CD4-positive, alpha-beta T cell treated with Interferon alpha-2 for 1 hour (primary cell): ENCODE results near the gene CKS1B.
"Not testable (repeated sequence)": the region's sequence is repeated elsewhere in the genome, so short reads cannot be mapped to it uniquely, and the experiment has no call there.

ENCODE experiments used
- DNase-seq, 2 donors: peaks; one replicate each; pipeline ENCODE4 v3.0.0-alpha.2; 2020 to 2022

CKS1B gene

DNA sequence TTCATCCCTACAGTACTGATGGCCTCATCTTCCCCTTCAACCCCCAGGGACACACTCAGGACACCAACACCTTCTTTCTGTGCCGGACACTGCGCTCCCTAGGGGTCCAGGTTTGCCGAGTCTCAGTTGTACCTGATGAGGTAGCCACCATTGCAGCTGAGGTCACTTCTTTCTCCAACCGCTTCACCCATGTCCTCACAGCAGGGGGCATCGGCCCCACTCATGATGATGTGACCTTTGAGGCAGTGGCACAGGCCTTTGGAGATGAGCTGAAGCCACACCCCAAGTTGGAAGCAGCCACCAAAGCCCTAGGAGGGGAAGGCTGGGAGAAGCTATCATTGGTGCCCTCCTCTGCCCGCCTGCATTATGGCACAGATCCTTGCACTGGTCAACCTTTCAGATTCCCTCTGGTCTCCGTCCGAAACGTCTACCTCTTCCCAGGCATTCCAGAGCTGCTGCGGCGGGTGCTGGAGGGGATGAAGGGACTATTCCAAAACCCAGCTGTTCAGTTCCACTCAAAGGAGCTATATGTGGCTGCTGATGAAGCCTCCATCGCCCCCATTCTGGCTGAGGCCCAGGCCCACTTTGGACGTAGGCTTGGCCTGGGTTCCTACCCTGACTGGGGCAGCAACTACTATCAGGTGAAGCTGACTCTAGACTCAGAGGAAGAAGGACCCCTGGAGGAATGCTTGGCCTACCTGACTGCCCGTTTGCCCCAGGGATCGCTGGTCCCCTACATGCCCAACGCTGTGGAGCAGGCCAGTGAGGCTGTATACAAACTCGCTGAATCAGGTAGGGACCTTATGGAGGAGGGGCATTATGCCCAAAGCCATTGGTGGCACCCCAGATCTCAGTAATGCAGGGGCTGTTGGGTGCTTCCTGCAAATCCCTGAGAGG lies 13.8 kb downstream of the CKS1B start:
- no peak for DNase-seq

DNA sequence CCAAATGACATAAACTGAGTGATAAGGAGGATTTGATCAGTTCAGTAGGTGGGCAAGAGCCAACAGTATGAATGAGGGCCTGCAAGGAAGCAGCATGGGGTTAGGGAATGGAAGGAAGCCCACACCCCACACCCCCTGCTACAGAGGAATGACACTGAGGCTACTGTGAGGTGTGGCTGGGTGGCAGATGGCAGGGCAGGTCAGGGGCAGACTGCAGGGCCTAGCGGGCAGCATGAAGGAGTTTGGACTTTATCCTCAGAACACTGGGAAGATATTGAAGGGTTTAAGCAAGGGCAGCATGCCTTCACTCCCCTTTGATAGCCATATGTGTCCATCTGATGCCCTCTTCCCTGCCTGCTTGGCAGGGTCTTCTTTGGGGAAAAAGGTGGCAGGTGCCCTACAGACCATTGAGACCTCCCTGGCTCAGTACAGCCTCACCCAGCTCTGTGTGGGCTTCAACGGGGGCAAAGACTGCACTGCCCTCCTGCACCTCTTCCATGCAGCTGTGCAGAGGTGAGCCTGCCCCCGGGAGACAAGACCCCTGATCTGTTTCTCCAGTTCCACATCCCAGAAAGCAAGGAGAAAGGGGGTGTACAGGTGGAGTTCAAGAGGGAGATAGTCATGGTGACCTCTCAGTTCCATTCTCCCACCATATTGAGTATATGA lies 14.8 kb downstream of the CKS1B start:
- no peak for DNase-seq

DNA sequence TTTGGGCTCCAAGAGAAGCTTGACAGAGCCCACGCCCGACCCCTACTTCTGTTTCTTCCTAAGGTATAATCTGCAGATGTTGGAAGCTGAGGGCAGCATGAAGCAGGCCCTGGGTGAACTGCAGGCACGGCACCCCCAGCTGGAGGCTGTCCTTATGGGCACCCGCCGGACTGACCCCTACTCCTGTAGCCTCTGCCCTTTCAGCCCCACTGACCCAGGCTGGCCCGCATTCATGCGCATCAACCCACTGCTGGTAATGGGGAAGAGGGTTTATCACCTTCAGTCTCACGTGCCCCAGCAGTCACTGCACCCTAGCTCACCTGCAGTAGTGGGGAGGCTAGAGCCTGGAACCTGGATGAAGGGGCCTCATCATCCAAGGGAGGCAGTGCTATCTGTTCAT lies 15.8 kb downstream of the CKS1B start:
- no peak for DNase-seq

DNA sequence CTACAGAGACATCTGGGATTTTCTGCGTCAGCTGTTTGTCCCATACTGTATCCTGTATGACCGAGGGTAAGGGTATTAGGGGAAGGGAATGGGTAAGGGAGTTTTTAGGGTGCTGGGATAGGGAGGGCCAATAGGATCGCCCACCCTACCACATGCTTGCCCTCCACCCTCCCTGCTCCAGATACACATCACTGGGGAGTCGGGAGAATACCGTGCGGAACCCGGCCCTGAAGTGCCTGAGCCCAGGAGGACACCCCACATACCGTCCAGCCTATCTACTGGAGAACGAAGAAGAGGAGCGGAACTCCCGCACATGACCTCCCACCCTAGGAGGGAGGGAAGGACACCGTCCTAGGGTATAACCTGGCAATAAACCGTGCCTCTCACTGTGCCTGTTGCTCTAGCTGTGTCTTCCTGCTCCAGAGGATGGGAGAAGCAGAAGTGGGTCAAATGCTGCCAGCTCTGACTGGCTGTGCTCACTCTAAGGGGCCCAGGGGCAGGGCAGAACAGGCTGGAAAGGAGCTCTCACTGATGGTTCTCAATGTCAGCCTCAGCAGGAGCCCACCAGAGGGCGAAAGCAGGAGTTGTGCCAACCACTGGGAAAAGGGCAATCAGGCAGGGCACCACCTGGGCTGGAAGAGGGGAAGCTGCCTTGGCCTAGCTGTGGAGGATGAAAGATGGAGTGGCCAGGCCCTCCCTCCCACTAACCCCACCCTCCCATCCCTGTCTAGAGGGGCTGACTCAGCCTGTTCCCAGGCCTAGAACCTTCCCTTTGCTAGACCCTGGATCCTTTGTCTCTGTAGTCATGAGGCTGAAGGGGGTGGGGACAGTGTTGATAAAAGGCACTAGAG lies 18.5 kb downstream of the CKS1B start:
- no peak for DNase-seq

DNA sequence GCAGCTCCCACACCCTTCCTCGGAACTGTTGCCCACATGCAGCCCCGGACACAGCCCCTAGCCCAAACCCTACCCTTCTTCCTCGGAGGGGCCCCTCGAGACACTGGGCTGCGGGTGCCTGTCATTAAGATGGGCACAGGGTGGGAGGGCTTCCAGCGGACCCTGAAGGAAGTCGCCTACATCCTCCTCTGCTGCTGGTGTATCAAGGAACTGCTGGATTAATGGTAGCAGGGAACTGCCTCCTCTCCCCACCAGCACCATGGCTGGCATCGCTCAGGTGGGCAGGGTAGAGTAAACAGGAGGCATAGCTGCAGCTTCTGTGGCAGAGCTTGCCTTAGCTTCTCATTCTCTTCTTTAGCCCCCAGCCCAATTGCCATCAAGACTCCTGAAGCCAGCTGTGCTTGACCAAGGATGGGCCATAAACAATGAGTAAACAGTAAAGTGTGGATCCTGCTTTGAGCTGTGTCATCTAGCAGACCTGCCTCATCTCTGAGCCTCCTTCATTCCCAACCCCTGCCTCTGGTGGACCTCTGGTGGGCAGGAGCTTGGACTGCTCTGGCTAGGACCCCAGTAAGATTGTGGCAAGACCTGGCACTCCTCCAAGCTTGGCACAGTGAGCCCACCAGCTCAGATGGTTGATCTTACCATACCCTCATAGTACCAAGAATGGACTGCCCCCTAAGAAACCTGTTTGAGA lies 19.2 kb downstream of the CKS1B start, which contains the start of gene LENEP:
Gene LENEP (plus strand): TSS at position 15 of the 697 bp plus-strand sequence. CDS start 22 bp downstream, at position 37.
- no peak for DNase-seq

DNA sequence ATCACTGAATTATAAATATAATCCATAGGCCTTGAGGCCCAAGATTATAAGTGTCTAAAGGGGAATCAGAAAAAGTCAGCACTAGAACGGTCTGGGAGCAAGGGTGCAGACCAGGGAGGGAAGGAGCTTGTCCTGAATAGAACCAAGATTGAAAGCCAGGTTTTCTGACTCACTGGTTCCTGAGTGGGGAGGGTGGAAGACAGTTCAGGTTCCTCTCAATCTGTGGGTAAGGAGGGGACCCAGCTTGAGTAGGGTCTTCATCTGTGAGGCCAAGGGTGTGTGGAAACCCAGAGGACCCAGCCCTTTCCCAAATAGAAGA lies 19.7 kb downstream of the CKS1B start:
- no peak for DNase-seq

DNA sequence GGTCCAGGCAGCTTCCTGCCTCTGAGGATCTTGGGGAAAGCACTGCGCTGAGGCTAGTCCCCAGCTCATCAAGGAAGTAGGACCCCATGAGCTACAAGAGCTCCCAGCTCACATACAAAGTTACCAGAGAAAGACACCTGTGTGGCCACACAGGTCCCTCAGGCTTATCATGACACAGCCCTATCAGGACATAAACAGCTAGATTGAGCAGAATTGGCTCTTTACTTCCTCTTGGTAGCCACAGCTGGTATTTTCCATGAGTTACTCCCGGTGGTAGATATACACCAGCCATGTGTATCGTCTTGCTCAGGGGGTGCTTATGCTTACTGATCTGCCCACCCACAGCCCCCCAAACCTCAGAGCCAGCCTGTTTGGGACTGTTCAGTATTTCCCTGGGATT lies 20.1 kb downstream of the CKS1B start:
- DNase-seq, result no peak

DNA sequence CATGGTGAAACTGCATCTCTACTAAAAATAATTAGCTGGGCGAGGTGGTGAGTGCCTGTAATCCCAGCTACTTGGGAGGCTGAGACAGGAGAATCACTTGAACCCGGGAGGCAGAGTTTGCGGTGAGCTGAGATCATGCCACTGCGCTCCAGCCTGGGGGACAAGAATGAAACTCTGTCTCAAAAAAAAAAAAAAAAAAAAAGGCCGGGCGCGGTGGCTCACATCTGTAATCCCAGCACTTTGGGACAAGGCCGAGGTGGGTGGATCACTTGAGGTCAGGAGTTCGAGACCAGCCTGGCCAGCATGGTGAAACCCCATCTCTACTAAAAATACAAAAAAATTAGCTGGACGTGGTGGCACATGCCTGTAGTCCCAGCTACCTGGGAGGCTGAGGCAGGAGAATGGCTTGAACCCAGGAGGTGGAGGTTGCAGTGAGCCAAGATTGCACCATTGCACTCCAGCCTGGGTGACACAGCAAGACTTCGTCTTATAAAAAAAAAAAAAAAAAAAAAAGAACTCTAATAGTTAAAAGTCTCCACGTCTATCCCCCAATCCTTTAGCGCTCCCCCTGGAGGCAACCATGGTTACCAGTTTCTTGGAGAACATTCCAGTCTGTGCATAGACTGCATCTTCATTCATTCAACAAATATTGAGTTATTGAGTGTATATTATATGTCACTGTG lies 21.0 kb downstream of the CKS1B start:
- DNase-seq, result not testable (repeated sequence)

DNA sequence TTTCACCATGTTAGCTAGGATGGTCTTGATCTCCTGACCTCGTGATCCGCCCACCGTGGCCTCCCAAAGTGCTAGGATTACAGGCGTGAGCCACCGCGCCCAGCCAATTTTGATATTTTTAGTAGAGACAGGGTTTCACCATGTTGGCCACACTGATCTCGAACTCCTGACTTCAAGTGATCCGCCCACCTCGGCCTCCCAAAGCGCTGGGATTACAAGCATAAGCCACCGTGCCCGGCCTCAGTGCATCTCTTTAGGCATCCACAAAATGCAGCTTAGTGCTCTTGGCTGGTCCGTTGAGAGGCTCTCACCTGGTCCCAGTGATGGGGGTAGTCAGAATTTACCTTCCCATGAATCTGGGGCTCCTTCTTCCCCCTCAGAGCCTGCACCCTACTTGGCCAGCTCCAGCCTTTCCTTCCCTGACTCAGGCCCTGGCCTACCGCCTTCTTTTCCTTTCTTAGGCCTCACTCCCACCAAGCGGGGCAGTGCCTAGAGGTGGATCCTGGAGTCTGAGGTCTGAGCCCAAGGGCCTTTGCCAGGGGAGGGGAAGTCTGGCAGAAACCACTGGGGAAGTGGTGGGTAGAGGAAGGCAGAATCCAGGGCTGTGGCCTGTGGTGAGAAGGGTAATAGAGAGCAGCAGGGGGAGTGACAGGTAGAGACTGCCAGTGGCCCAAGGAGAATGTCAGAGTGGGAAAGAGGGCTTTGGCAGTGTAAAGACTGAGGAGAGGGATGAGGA lies 22.7 kb downstream of the CKS1B start:
- DNase-seq, result no peak

DNA sequence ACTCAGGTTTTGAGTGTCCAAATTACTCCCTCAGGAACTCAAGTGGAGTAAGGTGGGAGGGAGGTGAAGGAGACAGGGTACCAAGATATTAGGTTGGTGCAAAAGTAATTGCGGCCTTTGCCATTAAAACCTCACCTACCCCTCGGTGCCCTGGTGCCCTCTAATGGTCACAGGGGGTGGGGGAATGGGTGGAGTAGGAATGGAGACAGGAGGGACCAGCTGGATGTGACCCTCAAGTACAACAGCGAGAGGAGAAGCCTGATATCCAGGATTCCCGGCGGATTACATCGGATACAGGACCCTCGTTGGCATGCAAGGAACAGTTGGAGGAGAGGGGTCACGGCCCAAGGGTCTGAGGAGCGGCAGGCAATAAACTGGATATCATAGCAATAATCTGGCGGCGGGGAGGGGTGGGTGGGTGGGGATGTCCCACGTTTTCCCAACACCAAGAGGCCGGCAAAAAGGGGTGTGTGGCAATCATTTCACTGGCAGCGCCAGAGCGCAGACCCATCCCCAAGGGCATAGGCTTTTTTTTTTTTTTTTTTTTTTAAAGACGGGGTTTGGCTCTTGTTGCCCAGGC lies 23.8 kb downstream of the CKS1B start:
- DNase-seq, result no peak

DNA sequence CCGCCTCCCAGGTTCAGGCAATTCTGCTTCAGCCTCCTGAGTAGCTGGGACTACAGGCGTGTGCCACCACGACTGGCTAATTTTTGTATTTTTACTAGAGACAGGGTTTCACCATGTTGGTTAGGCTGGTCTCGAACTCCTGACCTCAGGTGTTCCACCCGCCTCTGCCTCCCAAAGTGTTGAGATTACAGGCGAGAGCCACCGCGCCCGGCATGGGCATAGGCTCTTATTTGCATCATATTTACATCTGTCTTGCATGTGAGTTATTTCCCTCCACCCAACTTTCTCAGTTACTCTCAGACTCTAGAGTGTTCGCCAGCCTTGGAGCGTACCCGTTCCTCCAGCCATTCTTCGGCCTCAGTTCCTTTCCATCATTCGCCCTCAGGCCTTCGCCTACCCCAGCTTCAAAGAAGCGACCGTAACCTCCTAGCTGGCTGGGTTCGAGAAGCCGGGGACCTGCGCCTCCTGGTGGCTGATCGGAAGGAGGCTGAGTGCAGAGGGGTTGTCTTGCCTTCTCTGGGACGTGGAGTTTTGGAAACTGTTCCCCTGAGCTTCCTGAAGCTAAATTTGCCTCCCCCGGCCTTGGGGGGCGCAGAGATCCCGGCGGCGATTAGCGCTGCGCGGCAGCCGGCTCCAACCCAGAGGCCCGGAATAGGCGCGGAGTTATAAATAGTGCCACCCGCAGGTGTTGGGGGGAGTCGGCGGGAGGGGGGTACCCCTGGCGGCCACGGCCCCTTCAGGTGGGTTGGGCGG lies 24.5 kb downstream of the CKS1B start:
- DNase-seq, result peak; percentile 72 to 77

DNA sequence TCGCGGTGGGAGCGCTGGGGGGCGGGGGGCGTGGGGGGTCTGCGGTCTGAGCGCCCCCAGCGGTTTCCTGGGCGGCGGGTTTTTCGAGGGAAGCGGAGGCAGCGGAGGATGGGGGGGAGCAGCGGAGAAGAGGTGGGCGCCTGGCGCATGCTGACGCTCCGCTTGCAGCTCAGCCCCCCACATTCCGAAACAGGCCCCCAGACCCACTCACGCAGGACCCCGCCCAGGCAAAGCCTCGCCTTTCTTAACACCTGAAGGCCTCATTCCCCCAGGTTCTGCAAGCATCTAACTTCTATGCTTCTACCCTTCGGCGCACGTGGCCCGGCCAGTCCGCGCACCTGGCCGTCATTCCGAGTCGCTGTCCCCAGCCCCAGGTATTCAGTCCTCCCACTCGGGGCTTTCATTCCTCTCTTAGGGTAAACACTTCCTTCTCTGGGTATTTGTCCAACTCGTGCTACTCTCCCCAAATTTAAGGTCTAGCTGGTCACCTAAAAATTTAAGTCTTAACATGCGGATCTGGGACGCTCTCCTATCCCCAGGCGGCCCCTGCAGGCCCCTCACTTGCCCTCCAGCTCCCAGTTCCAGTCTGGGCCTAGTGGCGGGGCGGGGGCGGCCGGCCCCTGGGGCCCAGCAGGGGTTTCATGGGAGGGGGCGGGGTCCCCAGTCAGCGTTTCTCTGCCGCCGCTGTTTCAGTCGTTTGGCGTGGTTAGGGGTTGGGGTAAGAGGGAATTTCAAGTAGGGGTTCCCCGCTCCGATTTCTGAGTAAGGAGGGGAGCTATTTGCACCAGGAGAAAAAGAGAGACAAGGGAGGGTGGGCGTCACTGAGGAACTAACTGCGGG lies 25.3 kb downstream of the CKS1B start:
- DNase-seq, result peak in 1 of 2 donors; percentile 57

DNA sequence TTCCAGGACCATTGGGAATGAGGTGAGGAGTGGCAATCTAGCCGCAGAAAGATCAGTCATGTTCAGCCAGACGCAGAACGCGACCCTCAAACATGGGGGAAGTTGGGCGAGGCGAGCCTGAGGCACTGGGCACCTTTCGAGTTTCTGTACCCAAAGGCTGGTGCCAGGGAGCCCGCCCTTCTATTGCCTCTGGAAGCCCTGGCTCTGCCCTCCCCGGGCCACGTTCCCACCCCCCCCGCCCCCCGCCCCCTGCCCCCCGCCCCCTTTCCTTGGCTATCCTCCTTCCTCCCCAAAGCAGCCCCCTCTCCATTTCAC lies 25.9 kb downstream of the CKS1B start:
- DNase-seq, result no peak

DNA sequence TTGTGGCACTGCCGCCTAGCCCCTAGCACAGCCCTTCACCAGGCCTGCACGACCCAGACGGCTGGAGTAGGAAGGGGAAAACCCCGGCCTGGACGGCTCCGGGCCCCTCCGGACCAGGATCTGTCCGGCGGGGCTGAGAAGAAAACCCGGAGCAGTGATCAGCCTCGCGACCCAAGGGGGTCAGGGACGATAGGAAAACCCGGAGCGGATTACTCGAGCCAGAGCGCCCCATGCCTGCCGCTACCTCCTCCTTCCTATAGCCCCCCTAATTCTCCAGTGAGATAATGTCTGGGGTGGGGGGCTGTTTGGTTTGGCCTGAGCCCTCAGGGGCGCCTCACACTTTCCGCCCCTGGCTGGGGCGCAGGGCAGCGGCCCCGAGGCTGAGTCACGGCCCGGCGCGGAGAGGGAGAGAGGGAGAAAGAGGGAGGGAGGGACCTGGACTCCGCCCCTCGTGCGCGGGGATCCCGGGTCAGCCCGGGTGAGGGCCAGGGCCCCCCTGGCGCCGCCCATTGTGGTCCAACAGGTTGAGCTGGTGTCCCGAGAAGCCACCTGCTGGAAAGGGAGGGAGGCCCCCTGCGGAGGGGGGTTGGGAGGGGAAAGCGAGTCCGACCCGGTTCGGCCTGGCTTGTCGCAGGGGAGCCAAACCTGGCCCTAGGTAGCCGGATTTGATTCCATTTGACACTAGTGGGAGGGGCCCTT lies 26.4 kb downstream of the CKS1B start:
- DNase-seq, result peak; percentile 71 to 82

DNA sequence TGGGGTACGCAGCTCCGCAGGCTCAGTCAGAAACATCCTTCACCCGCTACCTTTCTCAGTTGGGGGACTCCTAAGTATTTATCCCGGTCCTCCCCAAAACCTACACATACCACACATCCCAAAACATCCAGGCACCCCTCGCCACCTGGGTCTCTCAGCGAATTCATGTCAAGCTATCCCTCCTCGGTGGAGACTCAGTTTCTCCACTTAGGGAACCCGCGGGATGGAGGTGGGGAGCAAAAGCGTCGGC lies 26.9 kb downstream of the CKS1B start:
- DNase-seq, result no peak

DNA sequence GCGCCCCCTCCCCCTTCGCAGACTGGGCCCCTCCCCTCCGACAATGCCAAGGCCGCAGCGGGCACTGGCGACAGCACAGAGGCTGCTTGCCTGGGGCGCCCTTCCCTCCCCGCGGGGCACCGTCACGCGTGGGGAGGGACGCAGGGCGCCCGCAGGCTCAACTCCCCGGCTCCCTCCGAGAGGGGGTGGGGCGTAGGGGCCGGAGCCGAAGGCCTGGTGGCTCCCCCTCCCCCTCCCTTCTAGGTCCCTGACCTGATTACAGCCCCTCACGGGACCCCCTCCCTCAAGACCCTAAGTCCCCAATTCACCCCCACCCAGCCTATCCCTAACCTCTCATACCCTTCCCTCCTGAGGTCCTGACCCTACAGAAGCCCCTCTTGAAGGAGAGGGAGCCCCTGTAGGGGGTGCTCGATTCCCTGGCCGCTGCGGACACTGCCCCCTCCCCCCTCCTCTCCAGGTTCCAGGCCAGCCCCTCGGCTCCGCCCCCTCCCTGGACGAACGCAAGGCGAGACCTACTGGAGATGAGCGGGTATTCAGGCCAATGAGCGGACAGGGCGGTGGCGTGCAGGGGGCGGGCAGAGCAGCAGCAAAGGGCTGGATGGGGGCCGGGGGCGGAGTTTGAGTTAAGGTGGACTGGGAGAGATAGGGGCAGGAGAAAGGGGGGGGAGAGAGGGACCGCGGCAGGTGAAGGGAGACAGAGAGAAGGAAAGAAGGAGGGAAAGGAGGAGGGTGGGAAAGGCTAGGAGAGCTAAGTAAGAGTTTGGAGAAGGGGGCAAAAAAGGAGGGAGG lies 27.4 kb downstream of the CKS1B start:
- DNase-seq, result peak; percentile 98

DNA sequence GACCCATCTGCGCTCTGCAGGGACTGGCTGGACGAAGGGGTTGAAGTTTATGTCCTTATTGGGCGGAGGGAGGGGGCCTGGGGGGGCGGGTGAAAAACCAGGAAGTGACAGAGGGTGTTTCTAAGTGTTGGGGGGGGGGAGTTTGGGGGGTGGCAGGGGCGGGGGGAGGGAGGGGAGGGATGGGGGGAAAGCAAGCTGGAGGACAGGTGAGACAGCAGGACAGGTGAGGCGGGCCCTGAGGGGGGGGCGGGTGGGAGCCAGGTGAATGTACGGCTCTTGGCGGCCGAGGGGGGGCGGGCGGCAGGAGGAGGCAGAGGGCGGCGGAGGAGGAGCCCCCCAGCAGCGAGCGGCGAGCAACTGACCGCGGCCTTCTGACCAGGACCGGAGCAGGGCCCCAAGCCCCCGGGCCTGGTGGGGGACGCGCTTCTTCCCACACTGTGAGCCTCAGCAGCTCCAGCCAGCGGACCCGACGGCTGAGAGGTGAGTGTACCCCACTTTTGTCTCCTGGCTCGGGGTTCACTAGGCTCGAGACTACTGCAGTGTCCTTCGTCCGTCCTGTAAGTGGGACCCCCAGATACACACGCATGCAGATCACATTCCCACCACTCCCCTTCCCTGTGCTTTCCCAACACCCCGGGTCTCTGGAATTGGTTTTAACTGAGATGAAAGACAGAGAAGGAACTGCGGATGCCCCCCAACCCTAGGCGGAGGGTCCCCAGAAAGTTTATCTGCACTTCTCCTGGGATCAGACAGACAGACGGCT lies 28.2 kb downstream of the CKS1B start, which contains the start of gene ZBTB7B:
Gene ZBTB7B (plus strand): TSS at position 339 of the 763 bp plus-strand sequence. CDS start 11,859 bp downstream, outside the sequence.
- DNase-seq, result no peak
